Fibroblast of villous mesenchyme (primary cell): ENCODE measurements around the gene FAM24A. TPM values are rescaled to one million over a fixed set of nuclear protein-coding genes. Genes with fewer than 3 reads are reported as not detected.

Experiments
- DNase-seq: peaks from one replicate; pipeline ENCODE4 v3.0.0-alpha.2; 2010; ENCODE audit warnings: low read depth
- H3K4me3 ChIP-seq: 2 replicates; pipeline ENCODE4 v1.5.1; 2011; ENCODE audit warnings: low read depth, mild to moderate bottlenecking, low read length
- CTCF ChIP-seq: IDR thresholded peaks from 2 replicates; pipeline ENCODE4 v1.5.1; 2012; ENCODE audit warnings: low read depth, mild to moderate bottlenecking, low read length; ENCODE audit not compliant: insufficient read depth
- total RNA-seq: library from RNA; depleted of rRNA; stranded (reverse); fragments of >200 nt; gene quantifications from 2 replicates; pipeline ENCODE4 v1.2.3, GENCODE V29; 2012

FAM24A gene
- total RNA-seq, 1 donor, result not detected

DNA sequence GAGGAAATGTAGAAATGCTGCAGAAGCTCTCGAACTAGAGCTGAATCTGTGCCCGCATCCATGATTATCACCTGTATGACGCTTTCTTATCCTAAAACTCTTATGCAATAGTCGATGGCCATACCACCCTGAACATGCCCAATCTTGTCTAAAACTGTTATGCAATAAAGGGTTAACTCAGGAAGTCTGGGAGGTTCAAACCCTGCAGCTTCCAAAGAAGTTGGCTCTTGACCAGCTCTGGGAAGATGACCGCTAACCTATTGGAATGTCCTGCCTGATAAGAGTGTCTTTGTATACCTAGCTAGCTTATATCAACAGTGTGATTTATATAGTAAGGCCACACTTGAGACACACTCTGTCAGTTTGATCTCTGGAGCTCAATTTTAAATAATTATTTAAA is 47.1 kb downstream of the FAM24A start:
- H3K4me3 ChIP-seq, result no peak overlapping the region
- no peak for TF ChIP-seq CTCF
- no peak for DNase-seq

DNA sequence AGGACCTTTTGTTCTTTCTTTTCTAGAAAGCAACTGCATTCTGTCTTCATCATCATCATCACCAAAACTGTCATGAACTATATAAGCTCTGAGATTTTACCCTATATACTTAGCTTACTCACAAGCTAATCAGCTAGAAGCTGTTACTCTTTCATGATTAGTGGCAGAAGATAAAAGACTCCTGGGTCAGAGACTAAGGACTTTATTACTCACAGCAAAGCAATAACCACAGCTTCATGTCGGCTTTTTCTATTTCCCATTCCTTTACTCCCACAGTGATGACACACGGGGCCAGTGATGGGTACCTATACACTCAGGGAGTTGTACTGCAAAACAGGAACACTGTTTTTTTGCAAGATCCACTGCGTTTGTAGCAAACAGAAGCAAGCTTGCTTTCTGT is 52.0 kb downstream of the FAM24A start:
- no peak for TF ChIP-seq CTCF
- no peak for DNase-seq
- no peak overlapping the region for H3K4me3 ChIP-seq

Other genes with a start within 250 kb of the FAM24A start
- gene C10orf120, start 210.8 kb upstream of the FAM24A start, total RNA-seq, result not detected in 2 replicates
- 0.32 and 0.43 TPM in 2 replicates for gene CUZD1, start 64.8 kb upstream of the FAM24A start, total RNA-seq
- gene FAM24B, start 31.0 kb upstream of the FAM24A start, total RNA-seq, result 2.9 and 3.5 TPM in 2 replicates
- gene C10orf88, start 43.6 kb downstream of the FAM24A start, total RNA-seq, result 9.7 and 9.9 TPM in 2 replicates
- 5.5 and 5.6 TPM in 2 replicates for gene PSTK, start 69.8 kb downstream of the FAM24A start, total RNA-seq
- gene IKZF5, start 98.2 kb downstream of the FAM24A start, total RNA-seq, result 2.9 and 4.3 TPM in 2 replicates
- gene ACADSB, start 98.4 kb downstream of the FAM24A start, total RNA-seq, result 4.2 and 4.3 TPM in 2 replicates
- not detected in 2 replicates for gene HMX3, start 225.4 kb downstream of the FAM24A start, total RNA-seq
- gene HMX2, start 237.5 kb downstream of the FAM24A start, total RNA-seq, result not detected in 2 replicates
- 134 and 158 TPM in 2 replicates for gene BUB3, start 243.8 kb downstream of the FAM24A start, total RNA-seq